ENCODE data around the gene BSCL2.

DNA sequence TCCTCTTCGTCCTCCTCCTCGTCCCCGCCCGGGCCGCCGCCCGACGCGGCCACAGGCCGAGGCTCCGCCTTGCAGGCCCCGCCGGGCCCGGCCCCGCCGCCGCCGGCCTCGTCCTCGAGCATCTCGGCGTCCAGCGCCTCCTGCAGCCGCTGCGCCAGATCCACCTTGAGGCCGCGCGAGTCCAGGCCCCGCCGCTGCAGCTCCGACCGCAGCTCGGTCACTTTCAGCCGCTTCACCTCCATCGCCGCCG, 19.6 kb upstream of the BSCL2 start:
- TF ChIP-seq GATA3 (IDR thresholded peaks at IDR 0.05; ENCODE audit: low read depth, low read length) = no peak
- no peak for TF ChIP-seq GATA2 (IDR thresholded peaks at IDR 0.05; ENCODE audit: low read depth, low read length)
